ENCODE results near the gene TRPV2. TPM values are rescaled to one million over a fixed set of nuclear protein-coding genes. Genes with fewer than 3 reads are reported as not detected.
A peak's percentile ranks its signal among the peaks of the same experiment; 100 is the strongest.

Gene TRPV2
- total and polyA plus RNA-seq, 2 of the 4 experiments (the other 2 are of a cell fraction) = 30.8 to 32.8 TPM

DNA sequence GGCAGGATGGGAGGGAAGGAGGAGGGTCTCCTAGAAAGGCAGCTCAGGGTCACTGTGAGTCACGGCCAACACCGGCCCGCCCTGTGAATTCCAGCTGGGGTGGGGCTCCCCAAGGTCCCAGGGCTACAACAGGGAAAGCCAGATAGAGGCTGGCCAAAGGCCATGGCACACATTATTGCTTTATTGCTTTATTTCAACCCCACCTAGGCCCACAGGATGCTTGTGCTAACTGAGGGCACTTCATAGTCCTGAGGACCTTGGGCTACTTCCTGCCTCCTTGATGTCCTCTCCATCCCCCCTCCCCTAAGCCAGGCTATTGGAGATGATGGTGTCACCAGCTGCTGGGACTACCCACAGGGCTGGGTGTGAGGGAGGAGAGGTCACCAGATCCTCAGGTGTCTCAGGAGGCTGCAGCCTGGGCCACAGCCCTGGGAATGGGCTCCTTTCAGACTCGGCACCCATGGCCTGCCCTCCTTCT, 50.5 kb downstream of the TRPV2 start:
- no peaks in the 10 kb centered on the region for H3K79me1 ChIP-seq (ENCODE audit: low read depth in 1 of 2, low read length in 2 of 2)
- no peak overlapping the region for H3K27ac ChIP-seq (ENCODE audit: insufficient read depth, low read length)
- peaks cover 7% of the 10 kb centered on the region; the same call in 1 of the 2 replicates for H3K9me1 ChIP-seq (ENCODE audit: insufficient read depth, low read length)
- ChIA-PET CTCF (no interaction called here), POLR2A (ENCODE audit: unreplicated experiment) (no interaction called here)
- H3K56ac ChIP-seq (ENCODE audit: extremely low read depth, insufficient read depth, low read length) = no peak overlapping the region
- H2BK20ac ChIP-seq (ENCODE audit: low read depth, low read length) = no peak overlapping the region
- DNase-seq = no peak
- no peak overlapping the region for H3K9ac ChIP-seq (ENCODE audit: low read depth, low read length)
- WGBS, 2 experiments (ENCODE audit: extremely low coverage in 2 of 2, insufficient read length in 1 of 2) = 79% methylated on average over 3 of the region's 4 CpGs; no CpG with 5 or more reads in 1 of the 2 experiments
- H3K27me3 ChIP-seq (ENCODE audit: control insufficient read depth, insufficient read depth, low read length) = no peaks in the 10 kb centered on the region
- no peak for ATAC-seq (ENCODE audit: low read depth)
- peaks cover 3% of the 10 kb centered on the region for H4K20me1 ChIP-seq (ENCODE audit: insufficient read depth, low read length)
- no peak overlapping the region for H2AFZ ChIP-seq (replicated peaks; ENCODE audit: low read length, poor library complexity)
- no peak overlapping the region for H3K4ac ChIP-seq (ENCODE audit: low read depth, low read length)
- H2BK15ac ChIP-seq (ENCODE audit: low read depth, low read length) = no peak overlapping the region
- TF ChIP-seq POLR2A (IDR thresholded peaks at IDR 0.05; ENCODE audit: low read depth, low read length) (no peak), MAFK (IDR thresholded peaks at IDR 0.05; ENCODE audit: low read depth, low read length) (no peak), BHLHE40 (IDR thresholded peaks at IDR 0.05; ENCODE audit: low read depth, low read length) (no peak), CEBPB (IDR thresholded peaks at IDR 0.05; ENCODE audit: low read depth, low read length) (no peak), NFE2L2 (IDR thresholded peaks at IDR 0.05; ENCODE audit: low read depth, low read length) (no peak), SMC3 (IDR thresholded peaks at IDR 0.05; ENCODE audit: low read depth, low read length) (no peak), RCOR1 (IDR thresholded peaks at IDR 0.05; ENCODE audit: insufficient replicate concordance, low read length) (no peak), RFX5 (IDR thresholded peaks at IDR 0.05; ENCODE audit: low read depth, low read length) (no peak), CHD1 (IDR thresholded peaks at IDR 0.05; ENCODE audit: low read depth, low read length) (no peak), MXI1 (IDR thresholded peaks at IDR 0.05; ENCODE audit: borderline replicate concordance, low read depth, low read length) (no peak), MAZ (IDR thresholded peaks at IDR 0.05; ENCODE audit: borderline replicate concordance, low read depth, low read length) (no peak), RAD21 (IDR thresholded peaks at IDR 0.05; ENCODE audit: low read length) (no peak), FOS (IDR thresholded peaks at IDR 0.05; ENCODE audit: low read depth, low read length) (no peak)
- TF ChIP-seq, protein P1, sequence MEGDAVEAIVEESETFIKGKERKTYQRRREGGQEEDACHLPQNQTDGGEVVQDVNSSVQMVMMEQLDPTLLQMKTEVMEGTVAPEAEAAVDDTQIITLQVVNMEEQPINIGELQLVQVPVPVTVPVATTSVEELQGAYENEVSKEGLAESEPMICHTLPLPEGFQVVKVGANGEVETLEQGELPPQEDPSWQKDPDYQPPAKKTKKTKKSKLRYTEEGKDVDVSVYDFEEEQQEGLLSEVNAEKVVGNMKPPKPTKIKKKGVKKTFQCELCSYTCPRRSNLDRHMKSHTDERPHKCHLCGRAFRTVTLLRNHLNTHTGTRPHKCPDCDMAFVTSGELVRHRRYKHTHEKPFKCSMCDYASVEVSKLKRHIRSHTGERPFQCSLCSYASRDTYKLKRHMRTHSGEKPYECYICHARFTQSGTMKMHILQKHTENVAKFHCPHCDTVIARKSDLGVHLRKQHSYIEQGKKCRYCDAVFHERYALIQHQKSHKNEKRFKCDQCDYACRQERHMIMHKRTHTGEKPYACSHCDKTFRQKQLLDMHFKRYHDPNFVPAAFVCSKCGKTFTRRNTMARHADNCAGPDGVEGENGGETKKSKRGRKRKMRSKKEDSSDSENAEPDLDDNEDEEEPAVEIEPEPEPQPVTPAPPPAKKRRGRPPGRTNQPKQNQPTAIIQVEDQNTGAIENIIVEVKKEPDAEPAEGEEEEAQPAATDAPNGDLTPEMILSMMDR (conservative IDR thresholded peaks at IDR 0.05; ENCODE audit: low read depth, low read length) = no peak
- TF ChIP-seq, protein P2, sequence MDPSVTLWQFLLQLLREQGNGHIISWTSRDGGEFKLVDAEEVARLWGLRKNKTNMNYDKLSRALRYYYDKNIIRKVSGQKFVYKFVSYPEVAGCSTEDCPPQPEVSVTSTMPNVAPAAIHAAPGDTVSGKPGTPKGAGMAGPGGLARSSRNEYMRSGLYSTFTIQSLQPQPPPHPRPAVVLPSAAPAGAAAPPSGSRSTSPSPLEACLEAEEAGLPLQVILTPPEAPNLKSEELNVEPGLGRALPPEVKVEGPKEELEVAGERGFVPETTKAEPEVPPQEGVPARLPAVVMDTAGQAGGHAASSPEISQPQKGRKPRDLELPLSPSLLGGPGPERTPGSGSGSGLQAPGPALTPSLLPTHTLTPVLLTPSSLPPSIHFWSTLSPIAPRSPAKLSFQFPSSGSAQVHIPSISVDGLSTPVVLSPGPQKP (IDR thresholded peaks at IDR 0.05; ENCODE audit: borderline replicate concordance, low read depth, low read length) = no peak
- TF ChIP-seq, protein P3, sequence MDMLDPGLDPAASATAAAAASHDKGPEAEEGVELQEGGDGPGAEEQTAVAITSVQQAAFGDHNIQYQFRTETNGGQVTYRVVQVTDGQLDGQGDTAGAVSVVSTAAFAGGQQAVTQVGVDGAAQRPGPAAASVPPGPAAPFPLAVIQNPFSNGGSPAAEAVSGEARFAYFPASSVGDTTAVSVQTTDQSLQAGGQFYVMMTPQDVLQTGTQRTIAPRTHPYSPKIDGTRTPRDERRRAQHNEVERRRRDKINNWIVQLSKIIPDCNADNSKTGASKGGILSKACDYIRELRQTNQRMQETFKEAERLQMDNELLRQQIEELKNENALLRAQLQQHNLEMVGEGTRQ (IDR thresholded peaks at IDR 0.05; ENCODE audit: low read depth, low read length) = no peak
- H3K18ac ChIP-seq (ENCODE audit: low read depth, low read length) = no peak overlapping the region
- H2BK5ac ChIP-seq (ENCODE audit: low read depth, low read length, poor library complexity, severe bottlenecking) = no peak overlapping the region
- intact Hi-C loops (cut with micrococcal nuclease) = no loop called here
- no peak overlapping the region for H3K4me2 ChIP-seq (ENCODE audit: low read depth, low read length)
- no peak overlapping the region for H2AK5ac ChIP-seq (ENCODE audit: low read depth, low read length)
- no peak overlapping the region for H3K14ac ChIP-seq (replicated peaks; ENCODE audit: low read depth, low read length)
- H3K9me3 ChIP-seq (ENCODE audit: control insufficient read depth, insufficient read depth, low read length) = no peaks in the 10 kb centered on the region
- in situ Hi-C loops (cut with MboI; ENCODE audit: low sequenced_read_pairs) = loop anchor here (5.0 kb wide), 1 partner anchor 51 kb away; no protein-coding TSS in a partner anchor
- H4K5ac ChIP-seq (ENCODE audit: low read depth, low read length) = no peak overlapping the region
- no peak overlapping the region for H4K91ac ChIP-seq (ENCODE audit: insufficient read depth, low read depth, low read length)
- BruUV-seq (replicated peaks) = no TSS peak
- H2AK9ac ChIP-seq (replicated peaks; ENCODE audit: low read depth, low read length, poor library complexity) = peak overlapping the region; percentile 34
- H2BK120ac ChIP-seq (ENCODE audit: low read depth, low read length) = no peak overlapping the region
- no peaks in the 10 kb centered on the region; the same call in 1 of the 2 replicates for H3K36me3 ChIP-seq (ENCODE audit: control insufficient read depth, insufficient read depth, low read length)
- H3K4me1 ChIP-seq (ENCODE audit: control insufficient read depth, insufficient read depth, low read length) = peaks cover 12% of the 10 kb centered on the region
- no peak overlapping the region for H3K4me3 ChIP-seq (ENCODE audit: insufficient read depth, low read depth, low read length)
- dilution Hi-C loops (cut with HindIII; ENCODE audit: low sequenced_read_pairs, unreplicated experiment) = no loop called here
- H4K8ac ChIP-seq (ENCODE audit: low read depth in 2 of 2, low read length in 2 of 2) = no peak overlapping the region
- no peak overlapping the region for H3K23ac ChIP-seq (ENCODE audit: low read depth, low read length)

All from IMR-90 (cell line).